ENCODE data around the gene GAS2. TPM values are rescaled to one million over a fixed set of nuclear protein-coding genes. Genes with fewer than 3 reads are reported as not detected.
A peak's percentile ranks its signal among the peaks of the same experiment; 100 is the strongest.

The GAS2 gene
- total RNA-seq (1 to 10 TPM; 1.1 to 4.8 (median 2.5) TPM), polyA plus RNA-seq (1 to 10 TPM; 1.2 to 1.8 (median 1.5) TPM)

- H3K4me1 ChIP-seq, result peaks cover 0 to 14% (median 11%) of the 10 kb centered on the region in 4 donors
- H3K4me3 ChIP-seq, result peak within 1 kb of the TSS; percentile 8 to 46 (median 38)
- TF ChIP-seq CTCF (IDR thresholded peaks at IDR 0.05) (no peak), EP300 (IDR thresholded peaks at IDR 0.05) (no peak), POLR2A (IDR thresholded peaks at IDR 0.05) (no peak), POLR2AphosphoS5 (IDR thresholded peaks at IDR 0.05) (no peak)
- H3K9me3 ChIP-seq, result no peaks in the 10 kb centered on the region
- WGBS, 2 donors, result 2 to 7% methylated on average over 8 of the region's 8 CpGs
- no peak for DNase-seq
- no peaks in the 10 kb centered on the region for H3K36me3 ChIP-seq
- intact Hi-C loops (cut with DNase I), result no loop called here
- peaks cover 0 to 45% (median 5%) of the 10 kb centered on the region in 3 donors for H3K27me3 ChIP-seq
- no peak within 1 kb of the TSS for H3K27ac ChIP-seq
These were observed at the start of gene GAS2 for GRCh38 chr11:22666325-22666687. GAS2 (plus strand) TSS chr11:22666611; CDS start chr11:22674870, 8,259 bp downstream.

- TF ChIP-seq EP300 (IDR thresholded peaks at IDR 0.05) (no peak), POLR2AphosphoS5 (IDR thresholded peaks at IDR 0.05) (no peak), CTCF (IDR thresholded peaks at IDR 0.05) (no peak), POLR2A (IDR thresholded peaks at IDR 0.05) (no peak)
- Histone ChIP-seq H3K27ac (no peak overlapping the region), H3K27me3 (no peaks in the 10 kb centered on the region), H3K4me3 (no peak overlapping the region), H3K4me1 (no peaks in the 10 kb centered on the region), H3K9me3 (no peaks in the 10 kb centered on the region), H3K36me3 (no peaks in the 10 kb centered on the region)
- intact Hi-C loops (cut with DNase I), result no loop called here
- 92 to 94% methylated on average over 5 of the region's 5 CpGs for whole genome bisulfite sequencing, 2 donors
- no peak for DNase-seq
These were observed 48.5 kb upstream of the GAS2 start for GRCh38 chr11:22617868-22618267.

GRCh38 chr11:22624742-22625447 is 41.5 kb upstream of the GAS2 start:
- Histone ChIP-seq H3K9me3 (no peaks in the 10 kb centered on the region), H3K27me3 (no peaks in the 10 kb centered on the region), H3K36me3 (no peaks in the 10 kb centered on the region), H3K27ac (peak overlapping the region; percentile 82 to 91 (median 88)), H3K4me1 (peaks cover 0 to 19% (median 9%) of the 10 kb centered on the region in 4 donors), H3K4me3 (peak overlapping the region; percentile 78 to 88 (median 80))
- intact Hi-C loops (cut with DNase I), result loop anchor here (5.0 kb wide), 1 partner anchor 202 kb away; the partner anchor contains the start of gene SVIP
- DNase-seq, result peak; percentile 80
- TF ChIP-seq EP300 (IDR thresholded peaks at IDR 0.05), result no peak
- peak in 2 of 4 experiments; percentile 29 to 41 for TF ChIP-seq CTCF (IDR thresholded peaks at IDR 0.05)
- no peak for TF ChIP-seq POLR2AphosphoS5 (IDR thresholded peaks at IDR 0.05)
- no peak for TF ChIP-seq POLR2A (IDR thresholded peaks at IDR 0.05)
- WGBS, 2 donors, result 2 to 5% methylated on average over 31 of the region's 31 CpGs

- DNase-seq, result peak; percentile 97
- TF ChIP-seq POLR2AphosphoS5 (IDR thresholded peaks at IDR 0.05) (peak; percentile 8 to 68 (median 65)), POLR2A (IDR thresholded peaks at IDR 0.05) (no peak)
- H3K27ac ChIP-seq, result peak within 1 kb of the TSS; percentile 82 to 91 (median 88)
- intact Hi-C loops (cut with DNase I), result loop anchor here (5.0 kb wide), 1 partner anchor 202 kb away; the partner anchor contains the start of gene SVIP
- H3K9me3 ChIP-seq, result no peaks in the 10 kb centered on the region
- peaks cover 0 to 19% (median 9%) of the 10 kb centered on the region in 4 donors for H3K4me1 ChIP-seq
- no peaks in the 10 kb centered on the region for H3K27me3 ChIP-seq
- H3K36me3 ChIP-seq, result no peaks in the 10 kb centered on the region
- WGBS, 2 donors, result 0% methylated on average over 55 of the region's 55 CpGs
- H3K4me3 ChIP-seq, result peak within 1 kb of the TSS; percentile 78 to 88 (median 80)
These were observed 40.7 kb upstream of the GAS2 start, which contains the start of gene FANCF for GRCh38 chr11:22625448-22626287. FANCF (minus strand) TSS chr11:22625823; CDS start chr11:22625810, 13 bp downstream.
